Epithelial cell of proximal tubule (primary cell): Measurements from ENCODE around the gene IL21R. TPM values are rescaled to one million over a fixed set of nuclear protein-coding genes. Genes with fewer than 3 reads are reported as not detected.

Experiments used
- DNase-seq: peaks from one replicate; pipeline ENCODE4 v3.0.0-alpha.2; 2011; ENCODE audit warnings: low read depth
- H3K4me3 ChIP-seq: 2 replicates; pipeline ENCODE4 v1.5.1; 2011; ENCODE audit warnings: low read depth, mild to moderate bottlenecking, low read length
- CTCF ChIP-seq: conservative IDR thresholded peaks from 2 replicates; pipeline ENCODE4 v1.5.1; 2012; ENCODE audit warnings: low read depth, mild to moderate bottlenecking, low read length
- total RNA-seq: library from RNA; depleted of rRNA; stranded (reverse); fragments of >200 nt; gene quantifications from 2 replicates; pipeline ENCODE4 v1.2.3, GENCODE V29; 2015

The IL21R gene
- total RNA-seq, 1 donor from 2014 or later = not detected

DNA sequence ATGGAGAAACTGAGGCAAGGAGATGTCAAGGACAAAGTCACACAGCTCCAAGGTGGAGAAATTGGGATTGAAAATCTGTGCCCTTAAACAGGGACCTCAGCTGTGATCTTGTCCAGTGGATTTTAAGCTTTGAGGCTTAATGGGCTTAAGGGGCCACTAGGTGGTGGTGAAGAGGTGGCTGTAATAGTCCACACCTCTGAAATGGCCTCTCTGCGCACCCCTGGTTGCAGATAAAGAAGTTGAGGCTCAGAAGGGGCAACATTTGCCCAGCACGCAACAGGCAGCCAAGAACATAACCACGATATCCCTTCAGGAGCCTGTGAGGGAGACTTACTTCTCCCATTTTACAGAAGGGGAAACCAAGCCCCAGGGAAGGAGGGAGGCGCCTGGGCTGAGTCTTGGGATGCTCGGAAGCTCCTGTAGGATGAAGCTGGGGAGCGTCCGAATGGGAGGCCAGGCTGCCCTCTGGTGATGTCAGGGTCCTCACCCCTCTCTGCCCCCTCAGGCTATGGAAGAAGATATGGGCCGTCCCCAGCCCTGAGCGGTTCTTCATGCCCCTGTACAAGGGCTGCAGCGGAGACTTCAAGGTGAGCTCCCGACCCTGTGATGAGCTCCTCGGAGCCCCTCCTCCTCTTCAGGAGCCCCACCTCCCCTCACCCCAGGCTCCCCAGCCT is 43.7 kb downstream of the IL21R start:
- peak; percentile 25 for TF ChIP-seq CTCF
- no peak overlapping the region for H3K4me3 ChIP-seq
- no peak for DNase-seq

- DNase-seq = no peak
- TF ChIP-seq CTCF = no peak
- H3K4me3 ChIP-seq = no peak overlapping the region
These were observed 44.7 kb downstream of the IL21R start for GRCh38 chr16:27446721-27447120.

DNA sequence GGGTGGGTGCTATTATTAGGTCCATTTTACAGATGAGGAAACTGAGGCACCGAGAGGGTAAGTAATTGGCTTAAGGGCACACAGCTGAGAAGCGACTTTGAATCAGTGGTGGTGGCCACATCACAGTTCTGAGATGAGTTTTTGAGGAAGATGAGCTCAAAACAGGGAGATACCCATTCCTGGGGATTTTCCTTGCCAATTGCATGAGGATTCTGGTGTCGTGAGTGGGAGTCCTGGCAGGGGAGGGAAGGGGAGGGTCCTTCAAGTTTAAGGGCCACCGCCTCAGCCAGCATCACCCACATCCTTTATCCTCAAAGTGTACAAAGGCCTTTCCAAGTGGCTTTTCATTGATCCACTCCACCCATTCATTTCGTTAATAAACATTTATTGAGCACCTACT is 45.3 kb downstream of the IL21R start:
- no peak for TF ChIP-seq CTCF
- no peak overlapping the region for H3K4me3 ChIP-seq
- DNase-seq = no peak

DNA sequence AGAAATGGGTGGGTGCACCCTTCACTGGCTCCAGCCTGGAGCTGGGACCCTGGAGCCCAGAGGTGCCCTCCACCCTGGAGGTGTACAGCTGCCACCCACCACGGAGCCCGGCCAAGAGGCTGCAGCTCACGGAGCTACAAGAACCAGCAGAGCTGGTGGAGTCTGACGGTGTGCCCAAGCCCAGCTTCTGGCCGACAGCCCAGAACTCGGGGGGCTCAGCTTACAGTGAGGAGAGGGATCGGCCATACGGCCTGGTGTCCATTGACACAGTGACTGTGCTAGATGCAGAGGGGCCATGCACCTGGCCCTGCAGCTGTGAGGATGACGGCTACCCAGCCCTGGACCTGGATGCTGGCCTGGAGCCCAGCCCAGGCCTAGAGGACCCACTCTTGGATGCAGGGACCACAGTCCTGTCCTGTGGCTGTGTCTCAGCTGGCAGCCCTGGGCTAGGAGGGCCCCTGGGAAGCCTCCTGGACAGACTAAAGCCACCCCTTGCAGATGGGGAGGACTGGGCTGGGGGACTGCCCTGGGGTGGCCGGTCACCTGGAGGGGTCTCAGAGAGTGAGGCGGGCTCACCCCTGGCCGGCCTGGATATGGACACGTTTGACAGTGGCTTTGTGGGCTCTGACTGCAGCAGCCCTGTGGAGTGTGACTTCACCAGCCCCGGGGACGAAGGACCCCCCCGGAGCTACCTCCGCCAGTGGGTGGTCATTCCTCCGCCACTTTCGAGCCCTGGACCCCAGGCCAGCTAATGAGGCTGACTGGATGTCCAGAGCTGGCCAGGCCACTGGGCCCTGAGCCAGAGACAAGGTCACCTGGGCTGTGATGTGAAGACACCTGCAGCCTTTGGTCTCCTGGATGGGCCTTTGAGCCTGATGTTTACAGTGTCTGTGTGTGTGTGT is 46.8 kb downstream of the IL21R start:
- no peak for DNase-seq
- no peak for TF ChIP-seq CTCF
- no peak overlapping the region for H3K4me3 ChIP-seq

DNA sequence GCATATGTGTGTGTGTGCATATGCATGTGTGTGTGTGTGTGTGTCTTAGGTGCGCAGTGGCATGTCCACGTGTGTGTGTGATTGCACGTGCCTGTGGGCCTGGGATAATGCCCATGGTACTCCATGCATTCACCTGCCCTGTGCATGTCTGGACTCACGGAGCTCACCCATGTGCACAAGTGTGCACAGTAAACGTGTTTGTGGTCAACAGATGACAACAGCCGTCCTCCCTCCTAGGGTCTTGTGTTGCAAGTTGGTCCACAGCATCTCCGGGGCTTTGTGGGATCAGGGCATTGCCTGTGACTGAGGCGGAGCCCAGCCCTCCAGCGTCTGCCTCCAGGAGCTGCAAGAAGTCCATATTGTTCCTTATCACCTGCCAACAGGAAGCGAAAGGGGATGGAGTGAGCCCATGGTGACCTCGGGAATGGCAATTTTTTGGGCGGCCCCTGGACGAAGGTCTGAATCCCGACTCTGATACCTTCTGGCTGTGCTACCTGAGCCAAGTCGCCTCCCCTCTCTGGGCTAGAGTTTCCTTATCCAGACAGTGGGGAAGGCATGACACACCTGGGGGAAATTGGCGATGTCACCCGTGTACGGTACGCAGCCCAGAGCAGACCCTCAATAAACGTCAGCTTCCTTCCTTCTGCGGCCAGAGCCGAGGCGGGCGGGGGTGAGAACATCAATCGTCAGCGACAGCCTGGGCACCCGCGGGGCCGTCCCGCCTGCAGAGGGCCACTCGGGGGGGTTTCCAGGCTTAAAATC is 47.6 kb downstream of the IL21R start:
- DNase-seq = no peak
- no peak for TF ChIP-seq CTCF
- peak overlapping the region; percentile 11 for H3K4me3 ChIP-seq

GRCh38 chr16:27450196-27450549 is 48.2 kb downstream of the IL21R start:
- peak overlapping the region; percentile 11 for H3K4me3 ChIP-seq
- no peak for TF ChIP-seq CTCF
- DNase-seq = no peak
